ENCODE results near the gene ERG. TPM values are rescaled to one million over a fixed set of nuclear protein-coding genes. Genes with fewer than 3 reads are reported as not detected.
A peak's percentile ranks its signal among the peaks of the same experiment; 100 is the strongest.

The ERG gene

GRCh38 chr21:38341546-38342012 is 156.7 kb downstream of the ERG start:
- Histone ChIP-seq H3K9ac (ENCODE audit: low read depth, low read length) (no peak overlapping the region), H3K9me3 (replicated peaks; ENCODE audit: low read length) (no peaks in the 10 kb centered on the region), H3K36me3 (ENCODE audit: insufficient read depth, low read length) (no peaks in the 10 kb centered on the region), H3K4me3 (ENCODE audit: low read length) (no peak overlapping the region), H3K4me1 (ENCODE audit: control insufficient read depth, insufficient read depth, low read length) (peaks cover 21% of the 10 kb centered on the region), H3K4me2 (ENCODE audit: low read length) (no peak overlapping the region), H3K27me3 (ENCODE audit: control insufficient read depth, insufficient read depth, low read length) (no peaks in the 10 kb centered on the region)

GRCh38 chr21:38340131-38340530 is 158.1 kb downstream of the ERG start:
- Histone ChIP-seq H3K4me1 (ENCODE audit: control insufficient read depth, insufficient read depth, low read length) (peaks cover 21% of the 10 kb centered on the region), H3K9me3 (replicated peaks; ENCODE audit: low read length) (no peaks in the 10 kb centered on the region), H3K9ac (ENCODE audit: low read depth, low read length) (no peak overlapping the region), H3K27me3 (ENCODE audit: control insufficient read depth, insufficient read depth, low read length) (no peaks in the 10 kb centered on the region), H3K36me3 (ENCODE audit: insufficient read depth, low read length) (no peaks in the 10 kb centered on the region), H3K4me2 (ENCODE audit: low read length) (no peak overlapping the region), H3K4me3 (ENCODE audit: low read length) (no peak overlapping the region)

- no peaks in the 10 kb centered on the region for H3K27me3 ChIP-seq (ENCODE audit: control insufficient read depth, insufficient read depth, low read length)
- no peaks in the 10 kb centered on the region for H3K36me3 ChIP-seq (ENCODE audit: insufficient read depth, low read length)
- no peak overlapping the region for H3K4me3 ChIP-seq (ENCODE audit: low read length)
- no peak overlapping the region for H3K9ac ChIP-seq (ENCODE audit: low read depth, low read length)
- H3K4me1 ChIP-seq (ENCODE audit: control insufficient read depth, insufficient read depth, low read length): peaks cover 19% of the 10 kb centered on the region
- H3K9me3 ChIP-seq (replicated peaks; ENCODE audit: low read length): no peaks in the 10 kb centered on the region
- no peak overlapping the region for H3K4me2 ChIP-seq (ENCODE audit: low read length)
Measured at GRCh38 chr21:38337793-38338192, 160.5 kb downstream of the ERG start.

GRCh38 chr21:38334866-38335265 is 163.4 kb downstream of the ERG start:
- H3K4me3 ChIP-seq (ENCODE audit: low read length): no peak overlapping the region

GRCh38 chr21:38333301-38334272 is 164.7 kb downstream of the ERG start:
- peak overlapping the region; percentile 3 for H3K9ac ChIP-seq (ENCODE audit: low read depth, low read length)
- no peak overlapping the region for H3K4me3 ChIP-seq (ENCODE audit: low read length)
- no peak overlapping the region for H3K4me2 ChIP-seq (ENCODE audit: low read length)
- H3K9me3 ChIP-seq (replicated peaks; ENCODE audit: low read length): no peaks in the 10 kb centered on the region
- peaks cover 45% of the 10 kb centered on the region for H3K4me1 ChIP-seq (ENCODE audit: control insufficient read depth, insufficient read depth, low read length)
- H3K27me3 ChIP-seq (ENCODE audit: control insufficient read depth, insufficient read depth, low read length): no peaks in the 10 kb centered on the region
- H3K36me3 ChIP-seq (ENCODE audit: insufficient read depth, low read length): no peaks in the 10 kb centered on the region

More at GRCh38 chr21:38334866-38335265, 163.4 kb downstream of the ERG start:
- Histone ChIP-seq H3K36me3 (ENCODE audit: insufficient read depth, low read length) (no peaks in the 10 kb centered on the region), H3K4me2 (ENCODE audit: low read length) (no peak overlapping the region), H3K9me3 (replicated peaks; ENCODE audit: low read length) (no peaks in the 10 kb centered on the region), H3K4me1 (ENCODE audit: control insufficient read depth, insufficient read depth, low read length) (peaks cover 32% of the 10 kb centered on the region), H3K27me3 (ENCODE audit: control insufficient read depth, insufficient read depth, low read length) (no peaks in the 10 kb centered on the region), H3K9ac (ENCODE audit: low read depth, low read length) (no peak overlapping the region)

GRCh38 chr21:38330666-38331065 is 167.6 kb downstream of the ERG start:
- H3K4me3 ChIP-seq (ENCODE audit: low read length): no peak overlapping the region
- no peaks in the 10 kb centered on the region for H3K27me3 ChIP-seq (ENCODE audit: control insufficient read depth, insufficient read depth, low read length)
- H3K36me3 ChIP-seq (ENCODE audit: insufficient read depth, low read length): no peaks in the 10 kb centered on the region
- H3K4me1 ChIP-seq (ENCODE audit: control insufficient read depth, insufficient read depth, low read length): peaks cover 72% of the 10 kb centered on the region
- H3K9me3 ChIP-seq (replicated peaks; ENCODE audit: low read length): no peaks in the 10 kb centered on the region
- no peak overlapping the region for H3K4me2 ChIP-seq (ENCODE audit: low read length)
- peak overlapping the region; percentile 2 for H3K9ac ChIP-seq (ENCODE audit: low read depth, low read length)

Small RNAs within 50 kb of the gene (small RNA-seq; reads per million reads assigned to genes)
- not detected for gene SNRPGP13
